ENCODE results near the gene RAB36.

DNA sequence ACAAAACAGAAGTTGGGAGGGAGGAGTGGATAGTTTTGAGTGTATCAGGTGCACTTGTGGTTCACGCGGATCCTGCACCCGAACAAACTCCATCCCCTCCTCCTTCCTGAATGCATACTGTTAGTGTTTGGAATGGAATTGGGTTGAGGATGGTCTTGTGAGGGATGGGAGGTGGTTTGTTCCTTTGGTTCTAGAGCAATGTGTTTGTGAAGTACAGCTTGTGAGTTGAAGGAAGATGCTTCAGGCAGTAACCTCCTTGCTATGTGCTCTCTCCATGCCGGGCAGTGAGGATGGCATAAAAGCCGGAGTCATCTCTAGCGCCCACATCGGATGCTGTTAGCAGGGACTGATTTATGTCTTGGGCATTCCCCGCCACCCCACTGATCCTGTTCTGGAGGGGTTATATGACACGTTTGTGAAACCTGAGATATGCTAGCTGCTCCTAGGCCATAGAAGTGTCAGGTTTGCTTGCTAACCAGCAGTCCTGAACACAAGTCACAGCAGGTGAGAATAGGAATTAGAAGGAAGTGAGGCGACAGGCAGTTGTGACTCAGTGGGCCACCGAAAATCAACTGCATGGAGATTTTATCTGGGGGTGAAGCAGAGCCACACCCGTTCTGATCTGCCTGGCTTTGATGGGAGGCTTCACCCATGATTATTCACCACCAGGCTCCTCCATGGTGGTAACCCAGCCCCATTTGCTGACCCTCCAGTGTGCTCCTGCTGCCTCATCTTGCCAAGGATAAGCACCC is 37.2 kb downstream of the RAB36 start:
- TF ChIP-seq, protein P1, sequence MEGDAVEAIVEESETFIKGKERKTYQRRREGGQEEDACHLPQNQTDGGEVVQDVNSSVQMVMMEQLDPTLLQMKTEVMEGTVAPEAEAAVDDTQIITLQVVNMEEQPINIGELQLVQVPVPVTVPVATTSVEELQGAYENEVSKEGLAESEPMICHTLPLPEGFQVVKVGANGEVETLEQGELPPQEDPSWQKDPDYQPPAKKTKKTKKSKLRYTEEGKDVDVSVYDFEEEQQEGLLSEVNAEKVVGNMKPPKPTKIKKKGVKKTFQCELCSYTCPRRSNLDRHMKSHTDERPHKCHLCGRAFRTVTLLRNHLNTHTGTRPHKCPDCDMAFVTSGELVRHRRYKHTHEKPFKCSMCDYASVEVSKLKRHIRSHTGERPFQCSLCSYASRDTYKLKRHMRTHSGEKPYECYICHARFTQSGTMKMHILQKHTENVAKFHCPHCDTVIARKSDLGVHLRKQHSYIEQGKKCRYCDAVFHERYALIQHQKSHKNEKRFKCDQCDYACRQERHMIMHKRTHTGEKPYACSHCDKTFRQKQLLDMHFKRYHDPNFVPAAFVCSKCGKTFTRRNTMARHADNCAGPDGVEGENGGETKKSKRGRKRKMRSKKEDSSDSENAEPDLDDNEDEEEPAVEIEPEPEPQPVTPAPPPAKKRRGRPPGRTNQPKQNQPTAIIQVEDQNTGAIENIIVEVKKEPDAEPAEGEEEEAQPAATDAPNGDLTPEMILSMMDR (conservative IDR thresholded peaks at IDR 0.05; ENCODE audit: low read length): no peak
- no peak for TF ChIP-seq EZH2phosphoT487 (IDR thresholded peaks at IDR 0.05; ENCODE audit: borderline replicate concordance)
